ENCODE measurements around the gene SLCO3A1.

DNA sequence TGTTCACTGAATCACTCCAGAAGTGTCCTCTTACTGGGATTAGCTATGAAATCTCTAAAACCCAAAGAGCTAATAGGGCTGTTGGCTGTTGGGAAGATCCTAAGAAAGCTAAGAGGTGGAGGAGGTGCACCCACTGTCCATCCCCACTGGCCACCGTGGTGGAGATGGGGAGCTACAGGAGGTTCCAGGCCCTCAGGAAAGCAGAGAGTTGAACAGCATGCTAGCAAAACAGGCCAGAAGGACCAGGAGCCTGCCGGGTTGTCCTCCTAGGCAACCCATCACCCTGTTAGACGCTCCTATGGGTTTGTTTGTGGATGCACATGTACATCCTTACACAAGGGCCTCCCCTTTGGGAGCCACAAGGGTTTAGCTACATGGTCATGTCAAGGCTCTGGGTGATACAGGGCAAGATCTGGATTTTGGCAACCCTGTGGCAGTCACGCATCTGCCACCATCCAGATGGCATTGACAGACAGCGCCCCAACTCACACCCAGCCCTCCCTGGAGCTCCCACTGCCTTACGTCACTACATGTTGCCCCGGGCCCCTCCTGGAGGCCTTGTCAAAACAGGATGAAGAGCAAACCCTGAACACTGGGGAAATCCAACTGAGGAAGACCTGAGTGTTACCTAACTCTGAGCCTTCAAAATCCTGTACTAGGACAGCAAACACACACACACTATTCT lies 208.1 kb downstream of the SLCO3A1 start:
- TF ChIP-seq, protein P1, sequence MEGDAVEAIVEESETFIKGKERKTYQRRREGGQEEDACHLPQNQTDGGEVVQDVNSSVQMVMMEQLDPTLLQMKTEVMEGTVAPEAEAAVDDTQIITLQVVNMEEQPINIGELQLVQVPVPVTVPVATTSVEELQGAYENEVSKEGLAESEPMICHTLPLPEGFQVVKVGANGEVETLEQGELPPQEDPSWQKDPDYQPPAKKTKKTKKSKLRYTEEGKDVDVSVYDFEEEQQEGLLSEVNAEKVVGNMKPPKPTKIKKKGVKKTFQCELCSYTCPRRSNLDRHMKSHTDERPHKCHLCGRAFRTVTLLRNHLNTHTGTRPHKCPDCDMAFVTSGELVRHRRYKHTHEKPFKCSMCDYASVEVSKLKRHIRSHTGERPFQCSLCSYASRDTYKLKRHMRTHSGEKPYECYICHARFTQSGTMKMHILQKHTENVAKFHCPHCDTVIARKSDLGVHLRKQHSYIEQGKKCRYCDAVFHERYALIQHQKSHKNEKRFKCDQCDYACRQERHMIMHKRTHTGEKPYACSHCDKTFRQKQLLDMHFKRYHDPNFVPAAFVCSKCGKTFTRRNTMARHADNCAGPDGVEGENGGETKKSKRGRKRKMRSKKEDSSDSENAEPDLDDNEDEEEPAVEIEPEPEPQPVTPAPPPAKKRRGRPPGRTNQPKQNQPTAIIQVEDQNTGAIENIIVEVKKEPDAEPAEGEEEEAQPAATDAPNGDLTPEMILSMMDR (IDR thresholded peaks at IDR 0.05): no peak
- TF ChIP-seq POLR2A (IDR thresholded peaks at IDR 0.05): no peak
